Measurements from ENCODE around the gene GREB1L.
"Not testable (repeated sequence)": the region's sequence is repeated elsewhere in the genome, so short reads cannot be mapped to it uniquely, and the experiment has no call there.

The GREB1L gene

GRCh38 chr18:21369146-21369545 is 127.1 kb downstream of the GREB1L start:
- Histone ChIP-seq H3K27ac (ENCODE audit: low read length) (no peak overlapping the region), H2AFZ (ENCODE audit: low read length) (no peak overlapping the region), H3K79me2 (ENCODE audit: low read length) (no peaks in the 10 kb centered on the region), H3K9me3 (replicated peaks; ENCODE audit: insufficient read depth, low read length) (no peaks in the 10 kb centered on the region), H3K36me3 (replicated peaks; ENCODE audit: insufficient read depth, low read length) (no peaks in the 10 kb centered on the region), H3K9me2 (replicated peaks; ENCODE audit: insufficient read depth, low read length) (no peaks in the 10 kb centered on the region), H3K4me2 (ENCODE audit: low read depth, low read length) (no peak overlapping the region), H4K20me1 (ENCODE audit: insufficient read depth, low read length) (no peaks in the 10 kb centered on the region), H3K9ac (ENCODE audit: low read length) (no peak overlapping the region), H3K27me3 (replicated peaks; ENCODE audit: insufficient read depth, low read length) (no peaks in the 10 kb centered on the region), H3K4me3 (ENCODE audit: low read length) (no peak overlapping the region), H3K4me1 (ENCODE audit: low read length) (no peaks in the 10 kb centered on the region), H3F3A (ENCODE audit: insufficient read depth, low read length) (no peaks in the 10 kb centered on the region)
- no peak for DNase-seq
- TF ChIP-seq EZH2phosphoT487 (IDR thresholded peaks at IDR 0.05; ENCODE audit: low read length) (no peak), CTCF (IDR thresholded peaks at IDR 0.05; ENCODE audit: low read length) (no peak), EZH2 (optimal IDR thresholded peaks at IDR 0.05; ENCODE audit: low read depth, low read length) (no peak)

- H3K79me2 ChIP-seq (ENCODE audit: low read length) = not testable (repeated sequence)
Measured at GRCh38 chr18:21369597-21369996, 127.6 kb downstream of the GREB1L start.

GRCh38 chr18:21383031-21383430 is 141.0 kb downstream of the GREB1L start:
- DNase-seq = no peak
- no peaks in the 10 kb centered on the region for H3K4me1 ChIP-seq (ENCODE audit: low read length)
- no peaks in the 10 kb centered on the region for H3K27me3 ChIP-seq (replicated peaks; ENCODE audit: insufficient read depth, low read length)
- no peak overlapping the region for H2AFZ ChIP-seq (ENCODE audit: low read length)
- H3K9me3 ChIP-seq (replicated peaks; ENCODE audit: insufficient read depth, low read length) = no peaks in the 10 kb centered on the region
- no peaks in the 10 kb centered on the region for H4K20me1 ChIP-seq (ENCODE audit: insufficient read depth, low read length)
- TF ChIP-seq EZH2 (optimal IDR thresholded peaks at IDR 0.05; ENCODE audit: low read depth, low read length) (no peak), CTCF (IDR thresholded peaks at IDR 0.05; ENCODE audit: low read length) (no peak), EZH2phosphoT487 (IDR thresholded peaks at IDR 0.05; ENCODE audit: low read length) (no peak)
- no peaks in the 10 kb centered on the region for H3K79me2 ChIP-seq (ENCODE audit: low read length)
- no peaks in the 10 kb centered on the region for H3K36me3 ChIP-seq (replicated peaks; ENCODE audit: insufficient read depth, low read length)
- no peak overlapping the region for H3K9ac ChIP-seq (ENCODE audit: low read length)
- H3K9me2 ChIP-seq (replicated peaks; ENCODE audit: insufficient read depth, low read length) = no peaks in the 10 kb centered on the region
- no peak overlapping the region for H3K4me3 ChIP-seq (ENCODE audit: low read length)
- H3K27ac ChIP-seq (ENCODE audit: low read length) = no peak overlapping the region
- H3F3A ChIP-seq (ENCODE audit: insufficient read depth, low read length) = no peaks in the 10 kb centered on the region
- no peak overlapping the region for H3K4me2 ChIP-seq (ENCODE audit: low read depth, low read length)

More at GRCh38 chr18:21369597-21369996, 127.6 kb downstream of the GREB1L start:
- not testable (repeated sequence) for DNase-seq; H3K4me3 ChIP-seq (ENCODE audit: low read length); H3K4me1 ChIP-seq (ENCODE audit: low read length); H3K27ac ChIP-seq (ENCODE audit: low read length); H3K9me2 ChIP-seq (replicated peaks; ENCODE audit: insufficient read depth, low read length); H3K27me3 ChIP-seq (replicated peaks; ENCODE audit: insufficient read depth, low read length); H3K9ac ChIP-seq (ENCODE audit: low read length); H3K9me3 ChIP-seq (replicated peaks; ENCODE audit: insufficient read depth, low read length); H4K20me1 ChIP-seq (ENCODE audit: insufficient read depth, low read length); H3F3A ChIP-seq (ENCODE audit: insufficient read depth, low read length); H2AFZ ChIP-seq (ENCODE audit: low read length); H3K4me2 ChIP-seq (ENCODE audit: low read depth, low read length); H3K36me3 ChIP-seq (replicated peaks; ENCODE audit: insufficient read depth, low read length)

DNA sequence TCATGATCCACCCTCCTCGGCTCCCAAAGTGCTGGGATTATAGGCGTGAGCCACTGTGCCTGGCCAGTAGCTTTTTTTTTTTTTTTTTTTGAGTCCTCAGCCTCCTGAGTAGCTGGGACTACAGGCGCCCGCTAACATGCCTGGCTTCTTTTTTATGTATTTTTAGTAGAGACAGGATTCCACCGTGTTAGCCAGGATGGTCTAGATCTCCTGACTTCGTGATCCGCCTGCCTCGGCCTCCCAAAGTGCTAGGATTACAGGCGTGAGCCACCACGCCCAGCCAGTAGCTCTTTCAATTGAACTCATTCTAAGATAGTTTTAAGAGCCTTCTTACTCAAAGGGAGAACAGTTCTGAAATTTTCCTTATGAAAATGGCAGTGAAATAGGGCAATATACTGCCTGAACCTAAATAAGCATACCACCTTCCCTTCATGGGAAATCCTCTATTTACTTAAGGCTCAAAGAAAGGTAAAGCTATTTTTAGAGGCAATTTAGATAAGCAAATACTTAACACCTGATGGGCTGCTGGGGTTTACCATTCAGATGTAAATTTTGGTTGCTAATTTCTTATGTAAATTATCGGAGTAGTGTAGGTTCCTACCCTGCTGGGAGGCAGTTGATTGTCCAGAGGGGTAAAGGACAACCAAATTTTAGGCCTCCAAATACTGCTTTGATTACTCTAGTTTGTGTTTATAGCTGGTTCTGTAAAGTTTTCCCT is 144.7 kb downstream of the GREB1L start:
- DNase-seq = no peak
- Histone ChIP-seq H3K27me3 (replicated peaks; ENCODE audit: insufficient read depth, low read length) (no peaks in the 10 kb centered on the region), H3K9me3 (replicated peaks; ENCODE audit: insufficient read depth, low read length) (no peaks in the 10 kb centered on the region)

More for the DNA sequence above, 144.7 kb downstream of the GREB1L start:
- Histone ChIP-seq H3K4me2 (ENCODE audit: low read depth, low read length) (no peak overlapping the region), H3K79me2 (ENCODE audit: low read length) (no peaks in the 10 kb centered on the region), H2AFZ (ENCODE audit: low read length) (no peak overlapping the region), H3K4me3 (ENCODE audit: low read length) (no peak overlapping the region), H3K4me1 (ENCODE audit: low read length) (no peaks in the 10 kb centered on the region), H3K27ac (ENCODE audit: low read length) (no peak overlapping the region), H3F3A (ENCODE audit: insufficient read depth, low read length) (no peaks in the 10 kb centered on the region), H3K9ac (ENCODE audit: low read length) (no peak overlapping the region), H3K9me2 (replicated peaks; ENCODE audit: insufficient read depth, low read length) (no peaks in the 10 kb centered on the region), H3K36me3 (replicated peaks; ENCODE audit: insufficient read depth, low read length) (no peaks in the 10 kb centered on the region), H4K20me1 (ENCODE audit: insufficient read depth, low read length) (no peaks in the 10 kb centered on the region)
- TF ChIP-seq CTCF (IDR thresholded peaks at IDR 0.05; ENCODE audit: low read length) = no peak
- no peak for TF ChIP-seq EZH2 (optimal IDR thresholded peaks at IDR 0.05; ENCODE audit: low read depth, low read length)
